ENCODE data around the gene NMNAT1.

DNA sequence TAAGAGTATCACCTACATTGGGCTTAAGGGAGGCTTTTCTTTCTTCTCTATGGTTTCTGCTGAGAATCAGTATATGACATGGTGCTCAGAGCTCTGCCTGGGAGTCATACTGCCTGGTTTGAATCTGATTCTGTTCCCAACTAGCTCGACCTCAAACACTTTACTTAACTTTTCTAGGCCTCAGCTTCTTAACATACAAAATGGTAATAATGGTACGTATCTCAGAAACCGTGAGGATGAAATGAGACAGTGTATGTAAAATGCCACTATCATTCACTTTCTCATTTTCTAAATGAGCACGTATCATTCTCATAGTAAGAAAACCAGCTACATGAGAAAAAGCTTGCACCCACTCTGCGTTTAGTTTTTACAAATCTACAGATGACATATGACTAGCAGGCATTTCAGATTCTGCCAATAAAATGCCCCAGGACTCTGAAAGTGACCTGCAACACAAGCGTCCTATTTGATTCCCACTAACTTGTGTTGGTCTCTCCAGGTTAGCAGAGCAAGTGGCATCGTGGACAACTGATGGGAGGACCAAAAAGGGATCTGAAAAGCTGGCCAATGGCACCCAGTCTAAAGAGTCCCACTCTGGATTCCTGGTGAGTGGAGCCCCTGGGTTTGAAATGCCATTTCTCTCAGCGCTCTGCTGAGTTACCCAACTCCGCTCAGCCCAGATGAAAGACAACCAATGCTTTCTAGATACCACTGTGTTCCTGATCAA, 39.3 kb upstream of the NMNAT1 start:
- TF ChIP-seq, protein P1, sequence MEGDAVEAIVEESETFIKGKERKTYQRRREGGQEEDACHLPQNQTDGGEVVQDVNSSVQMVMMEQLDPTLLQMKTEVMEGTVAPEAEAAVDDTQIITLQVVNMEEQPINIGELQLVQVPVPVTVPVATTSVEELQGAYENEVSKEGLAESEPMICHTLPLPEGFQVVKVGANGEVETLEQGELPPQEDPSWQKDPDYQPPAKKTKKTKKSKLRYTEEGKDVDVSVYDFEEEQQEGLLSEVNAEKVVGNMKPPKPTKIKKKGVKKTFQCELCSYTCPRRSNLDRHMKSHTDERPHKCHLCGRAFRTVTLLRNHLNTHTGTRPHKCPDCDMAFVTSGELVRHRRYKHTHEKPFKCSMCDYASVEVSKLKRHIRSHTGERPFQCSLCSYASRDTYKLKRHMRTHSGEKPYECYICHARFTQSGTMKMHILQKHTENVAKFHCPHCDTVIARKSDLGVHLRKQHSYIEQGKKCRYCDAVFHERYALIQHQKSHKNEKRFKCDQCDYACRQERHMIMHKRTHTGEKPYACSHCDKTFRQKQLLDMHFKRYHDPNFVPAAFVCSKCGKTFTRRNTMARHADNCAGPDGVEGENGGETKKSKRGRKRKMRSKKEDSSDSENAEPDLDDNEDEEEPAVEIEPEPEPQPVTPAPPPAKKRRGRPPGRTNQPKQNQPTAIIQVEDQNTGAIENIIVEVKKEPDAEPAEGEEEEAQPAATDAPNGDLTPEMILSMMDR (conservative IDR thresholded peaks at IDR 0.05; ENCODE audit: low read length): no peak
- TF ChIP-seq EZH2phosphoT487 (IDR thresholded peaks at IDR 0.05; ENCODE audit: borderline replicate concordance): no peak
